Measurements from ENCODE around the gene EBF3.

DNA sequence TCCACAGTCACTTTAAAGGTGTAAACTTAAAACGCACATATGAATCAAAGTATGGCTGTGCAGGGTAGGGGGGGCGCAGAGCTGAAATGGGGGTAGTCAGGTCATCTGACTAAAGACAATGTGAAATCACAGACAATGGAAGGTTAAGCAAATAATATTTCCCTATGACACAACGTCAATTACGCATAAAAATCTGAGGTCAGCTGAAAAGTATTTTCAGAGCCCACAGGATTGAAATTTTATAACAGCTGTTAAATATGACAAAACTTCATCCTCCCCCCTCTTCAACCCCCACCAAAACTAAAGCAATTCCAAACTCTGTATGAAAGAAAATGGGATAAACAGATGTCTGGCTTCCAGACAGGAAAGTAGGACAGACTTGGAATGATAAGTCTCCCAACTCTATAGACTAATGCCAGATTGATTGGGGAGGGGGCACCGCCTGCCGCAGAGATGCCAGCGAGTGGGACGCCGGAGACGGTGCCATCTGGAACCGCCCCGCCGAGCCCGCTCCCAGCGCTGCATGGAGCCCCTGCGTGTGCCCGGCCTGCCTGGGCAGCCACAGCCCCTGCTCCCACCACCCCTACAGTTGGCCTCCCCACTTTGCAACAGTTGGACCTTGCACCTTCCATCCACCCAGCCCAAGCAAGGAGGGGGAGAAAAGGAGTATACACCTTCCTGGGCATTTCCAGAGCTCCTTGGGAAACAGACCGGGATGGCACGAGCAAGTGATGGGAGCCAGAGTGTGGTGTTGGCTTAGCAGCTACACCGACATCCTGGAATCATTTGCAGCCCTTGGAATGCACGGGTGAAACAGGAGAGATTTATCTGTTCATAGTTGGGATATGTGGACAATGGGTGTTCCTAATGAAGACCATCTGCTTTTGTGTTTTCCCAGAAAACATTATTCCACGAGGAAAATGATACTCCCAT lies 10.7 kb downstream of the EBF3 start:
- TF ChIP-seq, protein P1, sequence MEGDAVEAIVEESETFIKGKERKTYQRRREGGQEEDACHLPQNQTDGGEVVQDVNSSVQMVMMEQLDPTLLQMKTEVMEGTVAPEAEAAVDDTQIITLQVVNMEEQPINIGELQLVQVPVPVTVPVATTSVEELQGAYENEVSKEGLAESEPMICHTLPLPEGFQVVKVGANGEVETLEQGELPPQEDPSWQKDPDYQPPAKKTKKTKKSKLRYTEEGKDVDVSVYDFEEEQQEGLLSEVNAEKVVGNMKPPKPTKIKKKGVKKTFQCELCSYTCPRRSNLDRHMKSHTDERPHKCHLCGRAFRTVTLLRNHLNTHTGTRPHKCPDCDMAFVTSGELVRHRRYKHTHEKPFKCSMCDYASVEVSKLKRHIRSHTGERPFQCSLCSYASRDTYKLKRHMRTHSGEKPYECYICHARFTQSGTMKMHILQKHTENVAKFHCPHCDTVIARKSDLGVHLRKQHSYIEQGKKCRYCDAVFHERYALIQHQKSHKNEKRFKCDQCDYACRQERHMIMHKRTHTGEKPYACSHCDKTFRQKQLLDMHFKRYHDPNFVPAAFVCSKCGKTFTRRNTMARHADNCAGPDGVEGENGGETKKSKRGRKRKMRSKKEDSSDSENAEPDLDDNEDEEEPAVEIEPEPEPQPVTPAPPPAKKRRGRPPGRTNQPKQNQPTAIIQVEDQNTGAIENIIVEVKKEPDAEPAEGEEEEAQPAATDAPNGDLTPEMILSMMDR (IDR thresholded peaks at IDR 0.05; ENCODE audit: extremely low read depth in 1 of 2, insufficient read depth in 1 of 2, low read depth in 1 of 2, low read length in 2 of 2), result no peak
- TF ChIP-seq EZH2 (IDR thresholded peaks at IDR 0.05; ENCODE audit: borderline replicate concordance, low read depth, low read length, severe bottlenecking), result no peak
- no peak for TF ChIP-seq FOS (IDR thresholded peaks at IDR 0.05; ENCODE audit: borderline replicate concordance, insufficient read depth, low read length)
- TF ChIP-seq POLR2AphosphoS5 (IDR thresholded peaks at IDR 0.05; ENCODE audit: insufficient read depth, low read depth, low read length), result no peak
- TF ChIP-seq, protein P2, sequence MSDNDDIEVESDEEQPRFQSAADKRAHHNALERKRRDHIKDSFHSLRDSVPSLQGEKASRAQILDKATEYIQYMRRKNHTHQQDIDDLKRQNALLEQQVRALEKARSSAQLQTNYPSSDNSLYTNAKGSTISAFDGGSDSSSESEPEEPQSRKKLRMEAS (IDR thresholded peaks at IDR 0.05; ENCODE audit: insufficient read depth, insufficient read length), result no peak
- no peak for TF ChIP-seq POLR2A (IDR thresholded peaks at IDR 0.05; ENCODE audit: low read depth, low read length)
- no peak for TF ChIP-seq GATA2 (IDR thresholded peaks at IDR 0.05; ENCODE audit: insufficient read depth, insufficient read length, low read depth, low read length)
- no peak for TF ChIP-seq MYC (IDR thresholded peaks at IDR 0.05; ENCODE audit: low read depth, low read length)
